Activated T-cell treated with anti-CD3 and anti-CD28 coated beads, Interleukin-2, amount 50 U/mL, for 72 hours (primary cell): ENCODE results near the gene CAPN15. TPM values are rescaled to one million over a fixed set of nuclear protein-coding genes. Genes with fewer than 3 reads are reported as not detected.
A peak's percentile ranks its signal among the peaks of the same experiment; 100 is the strongest.
"Not testable (repeated sequence)": the region's sequence is repeated elsewhere in the genome, so short reads cannot be mapped to it uniquely, and the experiment has no call there.

Experiments
- ATAC-seq, 2 donors: fragments of 150-1000 bp; cut with Tn5 transposase; replicated peaks in 1 of 2; 2 replicates each; pipeline ENCODE4 v1.10.0; 2021; ENCODE audit warnings: moderate library complexity in 2 of 2, mild to moderate bottlenecking in 1 of 2
- DNase-seq, 2 donors: peaks; one replicate each; pipeline ENCODE4 v3.0.0; 2021 to 2022; ENCODE audit warnings: mixed read lengths in 1 of 2
- H3K27ac Mint-ChIP-seq: one replicate; pipeline ENCODE4 v1.8.0; 2022; ENCODE audit warnings: mild to moderate bottlenecking, moderate library complexity, mixed read lengths
- H3K27me3 Mint-ChIP-seq: one replicate; pipeline ENCODE4 v1.8.0; 2022; ENCODE audit warnings: low read depth, mixed read lengths
- H3K36me3 Mint-ChIP-seq, 2 donors: one replicate each; pipeline ENCODE4 v1.8.0; 2022; ENCODE audit warnings: mixed read lengths in 2 of 2, mild to moderate bottlenecking in 1 of 2; ENCODE audit not compliant: insufficient read depth in 2 of 2
- H3K4me1 Mint-ChIP-seq: one replicate; pipeline ENCODE4 v1.8.0; 2022; ENCODE audit warnings: low read depth, mixed read lengths
- H3K4me3 Mint-ChIP-seq, 2 donors: one replicate each; pipeline ENCODE4 v1.8.0; 2022; ENCODE audit warnings: mild to moderate bottlenecking in 2 of 2, mixed read lengths in 2 of 2, moderate library complexity in 2 of 2
- H3K9me3 Mint-ChIP-seq, 2 donors: one replicate each; pipeline ENCODE4 v1.8.0; 2022; ENCODE audit warnings: mixed read lengths in 2 of 2
- total RNA-seq, 2 donors: library from RNA; stranded (reverse); gene quantifications; one replicate each; pipeline ENCODE4 v1.2.3, GENCODE V29; 2022

The CAPN15 gene
- total RNA-seq, result 10 to 100 TPM; 46.6 to 58.5 TPM

- H3K27me3 Mint-ChIP-seq, result no peaks in the 10 kb centered on the region
- ATAC-seq, result peak; percentile 75 to 77
These were observed at the start of gene CAPN15 for GRCh38 chr16:527015-527903. CAPN15 (plus strand) TSS chr16:527712; CDS start chr16:546839, 19,127 bp downstream.

DNA sequence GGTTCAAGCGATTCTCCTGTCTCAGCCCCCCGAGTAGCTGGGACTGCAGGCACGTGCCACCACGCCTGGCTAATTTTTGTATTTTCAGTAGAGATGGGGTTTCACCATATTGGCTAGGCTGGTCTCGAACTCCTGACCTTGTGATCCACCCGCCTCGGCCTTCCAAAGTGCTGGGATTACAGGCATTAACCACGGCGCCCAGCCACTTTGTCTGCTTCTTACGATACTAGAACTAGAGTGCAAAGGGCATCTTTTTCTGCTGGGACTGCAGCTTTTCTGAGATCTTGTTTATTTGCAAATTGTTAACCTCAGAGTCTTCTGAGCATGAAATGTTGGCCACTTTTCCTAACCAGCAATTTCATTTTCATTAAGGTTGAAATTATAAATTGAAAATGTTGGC lies 49.2 kb upstream of the CAPN15 start:
- H3K4me3 Mint-ChIP-seq, H3K36me3 Mint-ChIP-seq, H3K27ac Mint-ChIP-seq, H3K27me3 Mint-ChIP-seq, ATAC-seq, H3K9me3 Mint-ChIP-seq, H3K4me1 Mint-ChIP-seq, DNase-seq: not testable (repeated sequence)

More at GRCh38 chr16:527015-527903, at the start of gene CAPN15:
- peaks cover 2 to 3% of the 10 kb centered on the region in 2 donors for H3K36me3 Mint-ChIP-seq
- peaks cover 57% of the 10 kb centered on the region for H3K4me1 Mint-ChIP-seq
- DNase-seq, result peak; percentile 89 to 92
- H3K9me3 Mint-ChIP-seq, result no peaks in the 10 kb centered on the region
- peak within 1 kb of the TSS; percentile 94 for H3K27ac Mint-ChIP-seq
- peak within 1 kb of the TSS; percentile 92 to 96 for H3K4me3 Mint-ChIP-seq

GRCh38 chr16:482468-483185 lies 44.9 kb upstream of the CAPN15 start:
- Mint-ChIP-seq H3K4me1 (no peaks in the 10 kb centered on the region), H3K27ac (no peak overlapping the region), H3K4me3 (no peak overlapping the region), H3K27me3 (no peaks in the 10 kb centered on the region), H3K9me3 (no peaks in the 10 kb centered on the region), H3K36me3 (no peaks in the 10 kb centered on the region)
- ATAC-seq (no peak), DNase-seq (no peak)

DNA sequence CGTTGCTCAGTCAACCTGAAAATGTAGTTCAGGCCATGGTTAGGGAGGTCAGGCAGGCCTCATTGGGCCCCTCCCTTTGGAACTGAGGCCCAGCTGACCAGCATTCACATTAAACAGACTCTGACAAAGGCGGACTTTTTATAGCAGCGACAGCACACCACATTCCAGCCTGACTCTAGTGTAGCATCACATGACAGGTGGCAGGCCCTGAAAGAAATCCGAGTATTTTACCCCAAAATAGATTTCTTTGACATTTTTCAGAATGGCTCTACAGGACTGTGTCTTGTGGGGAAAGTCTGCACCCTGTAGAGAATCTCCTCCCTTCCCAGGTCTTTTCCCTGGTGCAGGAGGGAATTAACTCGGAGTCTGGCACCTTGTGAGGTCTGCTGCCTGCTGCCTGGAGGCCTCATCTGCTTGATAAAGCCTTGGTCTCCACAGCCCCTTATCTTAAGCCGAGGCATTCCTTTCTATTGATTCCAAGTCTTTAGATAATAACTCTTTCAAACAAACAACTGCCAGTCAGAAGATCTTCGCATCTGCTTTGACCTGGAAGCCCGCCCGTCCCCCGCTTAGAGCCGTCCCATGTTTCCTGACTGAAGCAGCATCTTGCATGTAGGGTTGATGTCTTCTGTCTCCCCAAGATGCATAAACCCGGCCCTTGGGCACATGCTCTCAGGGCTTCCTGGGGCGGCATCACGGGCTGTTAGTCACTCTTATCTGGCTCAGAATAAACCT lies 44.0 kb upstream of the CAPN15 start:
- no peaks in the 10 kb centered on the region for H3K4me1 Mint-ChIP-seq
- ATAC-seq (no peak), DNase-seq (no peak)
- H3K27me3 Mint-ChIP-seq, result no peaks in the 10 kb centered on the region
- peaks cover 0 to 1% of the 10 kb centered on the region in 2 donors for H3K36me3 Mint-ChIP-seq
- no peak overlapping the region for H3K27ac Mint-ChIP-seq
- no peaks in the 10 kb centered on the region for H3K9me3 Mint-ChIP-seq
- no peak overlapping the region for H3K4me3 Mint-ChIP-seq

- no peak overlapping the region for H3K4me3 Mint-ChIP-seq
- no peaks in the 10 kb centered on the region for H3K9me3 Mint-ChIP-seq
- no peaks in the 10 kb centered on the region for H3K27me3 Mint-ChIP-seq
- H3K27ac Mint-ChIP-seq, result no peak overlapping the region
- peaks cover 0 to 1% of the 10 kb centered on the region in 2 donors for H3K36me3 Mint-ChIP-seq
- no peaks in the 10 kb centered on the region for H3K4me1 Mint-ChIP-seq
- DNase-seq, result no peak
- no peak for ATAC-seq
These were observed 37.9 kb upstream of the CAPN15 start for GRCh38 chr16:489606-490005.

GRCh38 chr16:490768-491167 lies 36.7 kb upstream of the CAPN15 start:
- Mint-ChIP-seq H3K27ac (no peak overlapping the region), H3K36me3 (peaks cover 0 to 1% of the 10 kb centered on the region in 2 donors), H3K27me3 (no peaks in the 10 kb centered on the region), H3K4me3 (no peak overlapping the region), H3K4me1 (peaks cover 4% of the 10 kb centered on the region), H3K9me3 (no peaks in the 10 kb centered on the region)
- ATAC-seq, result no peak
- DNase-seq, result no peak

- H3K4me3 Mint-ChIP-seq, result no peak overlapping the region
- ATAC-seq, result no peak
- no peaks in the 10 kb centered on the region for H3K27me3 Mint-ChIP-seq
- H3K36me3 Mint-ChIP-seq, result peaks cover 0 to 1% of the 10 kb centered on the region in 2 donors
- no peak overlapping the region for H3K27ac Mint-ChIP-seq
- peaks cover 4% of the 10 kb centered on the region for H3K4me1 Mint-ChIP-seq
- no peaks in the 10 kb centered on the region for H3K9me3 Mint-ChIP-seq
- no peak for DNase-seq
These were observed 36.1 kb upstream of the CAPN15 start for GRCh38 chr16:491220-491919.

DNA sequence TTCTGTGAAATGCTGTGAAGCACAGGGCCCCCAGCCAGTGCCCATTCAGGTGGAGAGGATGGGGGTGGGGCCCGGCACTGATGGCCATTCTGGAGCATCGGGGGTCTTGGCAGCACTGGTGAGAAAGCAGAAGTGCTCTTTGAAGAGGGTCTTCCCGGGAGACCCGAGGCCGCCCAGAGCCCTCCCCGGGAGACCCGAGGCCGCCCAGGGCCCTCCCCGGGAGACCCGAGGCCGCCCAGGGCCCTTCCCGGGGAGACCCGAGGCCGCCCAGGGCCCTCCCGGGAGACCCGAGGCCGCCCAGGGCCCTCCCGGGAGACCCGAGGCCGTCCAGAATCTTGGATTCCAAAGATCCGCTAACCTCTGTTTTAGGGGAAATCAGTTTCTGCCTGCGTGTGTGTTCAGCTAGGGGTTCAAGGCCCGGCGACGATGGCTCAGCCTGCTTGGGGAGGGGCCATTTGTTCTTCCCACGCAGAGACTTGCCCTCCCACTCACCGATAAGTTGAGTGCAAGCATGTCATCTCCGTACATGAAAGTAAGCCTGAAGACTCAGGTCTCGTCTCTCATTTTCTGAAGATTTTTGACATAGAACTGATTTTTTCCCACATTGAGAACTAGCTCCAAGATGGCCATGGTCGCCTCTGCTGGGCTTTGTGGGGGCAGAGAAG lies 35.2 kb upstream of the CAPN15 start:
- Mint-ChIP-seq H3K4me3 (no peak overlapping the region), H3K27me3 (no peaks in the 10 kb centered on the region), H3K9me3 (no peaks in the 10 kb centered on the region), H3K4me1 (peaks cover 4% of the 10 kb centered on the region), H3K27ac (no peak overlapping the region), H3K36me3 (peaks cover 0 to 1% of the 10 kb centered on the region in 2 donors)
- ATAC-seq (no peak), DNase-seq (no peak)

GRCh38 chr16:494676-495075 lies 32.8 kb upstream of the CAPN15 start:
- not testable (repeated sequence) for H3K4me1 Mint-ChIP-seq, H3K27ac Mint-ChIP-seq, H3K9me3 Mint-ChIP-seq, ATAC-seq, DNase-seq, H3K4me3 Mint-ChIP-seq, H3K36me3 Mint-ChIP-seq, H3K27me3 Mint-ChIP-seq

GRCh38 chr16:495127-495748 lies 32.3 kb upstream of the CAPN15 start:
- Mint-ChIP-seq H3K9me3 (no peaks in the 10 kb centered on the region), H3K27ac (no peak overlapping the region), H3K36me3 (no peaks in the 10 kb centered on the region), H3K4me3 (no peak overlapping the region), H3K4me1 (peaks cover 4% of the 10 kb centered on the region), H3K27me3 (no peaks in the 10 kb centered on the region)
- DNase-seq, result peak in 1 of 2 donors; percentile 19
- peak; percentile 51 to 62 for ATAC-seq

- DNase-seq (no peak), ATAC-seq (no peak)
- no peak overlapping the region for H3K27ac Mint-ChIP-seq
- no peaks in the 10 kb centered on the region for H3K27me3 Mint-ChIP-seq
- no peaks in the 10 kb centered on the region for H3K9me3 Mint-ChIP-seq
- peaks cover 4% of the 10 kb centered on the region for H3K4me1 Mint-ChIP-seq
- H3K36me3 Mint-ChIP-seq, result no peaks in the 10 kb centered on the region
- H3K4me3 Mint-ChIP-seq, result no peak overlapping the region
These were observed 31.2 kb upstream of the CAPN15 start for GRCh38 chr16:496097-496886.
